Activated T-cell treated with anti-CD3 and anti-CD28 coated beads, Interleukin-2, amount 50 U/mL, for 4 hours (primary cell): ENCODE data around the gene STRAP. TPM values are rescaled to one million over a fixed set of nuclear protein-coding genes. Genes with fewer than 3 reads are reported as not detected.
A peak's percentile ranks its signal among the peaks of the same experiment; 100 is the strongest.
"Not testable (repeated sequence)": the region's sequence is repeated elsewhere in the genome, so short reads cannot be mapped to it uniquely, and the experiment has no call there.

Experiments used
- ATAC-seq, 2 donors: fragments of 200-7000 bp; cut with Tn5 transposase; one replicate each; pipeline ENCODE4 v1.10.0; 2021
- DNase-seq: peaks from one replicate; pipeline ENCODE4 v3.0.0-alpha.2; 2020
- H3K27me3 Mint-ChIP-seq: one replicate; pipeline ENCODE4 v1.8.0; 2021; ENCODE audit warnings: low read depth, mixed read lengths
- H3K36me3 Mint-ChIP-seq: one replicate; pipeline ENCODE4 v1.8.0; 2022; ENCODE audit warnings: mixed read lengths; ENCODE audit not compliant: insufficient read depth
- H3K4me1 Mint-ChIP-seq: one replicate; pipeline ENCODE4 v1.8.0; 2021; ENCODE audit warnings: low read depth, mixed read lengths
- H3K4me3 Mint-ChIP-seq: one replicate; pipeline ENCODE4 v1.8.0; 2021; ENCODE audit warnings: mild to moderate bottlenecking, moderate library complexity, mixed read lengths
- H3K9me3 Mint-ChIP-seq: one replicate; pipeline ENCODE4 v1.8.0; 2021; ENCODE audit warnings: mixed read lengths
- total RNA-seq, 3 donors: library from RNA; stranded (reverse); gene quantifications; one replicate each; pipeline ENCODE4 v1.2.1, GENCODE V29; 2021

The STRAP gene
- total RNA-seq, 3 donors from 2014 or later: 209 to 233 (median 217) TPM

GRCh38 chr12:15856097-15856982 is 25.8 kb upstream of the STRAP start:
- ATAC-seq (no peak), DNase-seq (peak; percentile 28)
- Mint-ChIP-seq H3K9me3 (no peaks in the 10 kb centered on the region), H3K27me3 (peaks cover 14% of the 10 kb centered on the region), H3K36me3 (no peaks in the 10 kb centered on the region), H3K4me1 (no peaks in the 10 kb centered on the region), H3K4me3 (no peak overlapping the region)

- H3K9me3 Mint-ChIP-seq: no peaks in the 10 kb centered on the region
- peaks cover 14% of the 10 kb centered on the region for H3K27me3 Mint-ChIP-seq
- H3K4me1 Mint-ChIP-seq: no peaks in the 10 kb centered on the region
- H3K36me3 Mint-ChIP-seq: no peaks in the 10 kb centered on the region
- no peak for ATAC-seq
- no peak for DNase-seq
- H3K4me3 Mint-ChIP-seq: no peak overlapping the region
Observed at GRCh38 chr12:15858353-15858752, 23.8 kb upstream of the STRAP start.

GRCh38 chr12:15859116-15859515 is 23.1 kb upstream of the STRAP start:
- Mint-ChIP-seq H3K4me3 (no peak overlapping the region), H3K36me3 (no peaks in the 10 kb centered on the region), H3K27me3 (peaks cover 20% of the 10 kb centered on the region), H3K9me3 (no peaks in the 10 kb centered on the region), H3K4me1 (peaks cover 6% of the 10 kb centered on the region)
- DNase-seq (no peak), ATAC-seq (no peak)

GRCh38 chr12:15861404-15861803 is 20.8 kb upstream of the STRAP start:
- Mint-ChIP-seq H3K27me3 (peaks cover 20% of the 10 kb centered on the region), H3K36me3 (no peaks in the 10 kb centered on the region), H3K4me3 (no peak overlapping the region), H3K4me1 (peaks cover 6% of the 10 kb centered on the region), H3K9me3 (no peaks in the 10 kb centered on the region)
- ATAC-seq (no peak), DNase-seq (no peak)

- Mint-ChIP-seq H3K4me1 (peaks cover 6% of the 10 kb centered on the region), H3K4me3 (no peak overlapping the region), H3K27me3 (peaks cover 24% of the 10 kb centered on the region), H3K9me3 (peaks cover 3% of the 10 kb centered on the region), H3K36me3 (no peaks in the 10 kb centered on the region)
- DNase-seq (no peak), ATAC-seq (no peak)
Observed at GRCh38 chr12:15862840-15863239, 19.3 kb upstream of the STRAP start.

GRCh38 chr12:15863372-15863771 is 18.8 kb upstream of the STRAP start:
- ATAC-seq: no peak
- Mint-ChIP-seq H3K4me1 (peaks cover 6% of the 10 kb centered on the region), H3K9me3 (peaks cover 4% of the 10 kb centered on the region), H3K36me3 (no peaks in the 10 kb centered on the region), H3K27me3 (peaks cover 25% of the 10 kb centered on the region), H3K4me3 (no peak overlapping the region)
- DNase-seq: no peak

- Mint-ChIP-seq H3K36me3 (no peaks in the 10 kb centered on the region), H3K4me3 (peak overlapping the region; percentile 7), H3K4me1 (peaks cover 6% of the 10 kb centered on the region), H3K27me3 (peaks cover 22% of the 10 kb centered on the region), H3K9me3 (peaks cover 4% of the 10 kb centered on the region)
- DNase-seq (no peak), ATAC-seq (no peak)
Observed at GRCh38 chr12:15863984-15864383, 18.2 kb upstream of the STRAP start.

GRCh38 chr12:15868186-15868585 is 14.0 kb upstream of the STRAP start:
- no peak for ATAC-seq
- Mint-ChIP-seq H3K4me3 (no peak overlapping the region), H3K9me3 (peaks cover 13% of the 10 kb centered on the region), H3K36me3 (peaks cover 2% of the 10 kb centered on the region), H3K4me1 (peaks cover 6% of the 10 kb centered on the region), H3K27me3 (peaks cover 11% of the 10 kb centered on the region)
- DNase-seq: no peak

GRCh38 chr12:15873556-15873955 is 8.6 kb upstream of the STRAP start:
- ATAC-seq: no peak
- peaks cover 10% of the 10 kb centered on the region for H3K27me3 Mint-ChIP-seq
- H3K4me3 Mint-ChIP-seq: no peak overlapping the region
- DNase-seq: no peak
- peaks cover 2% of the 10 kb centered on the region for H3K36me3 Mint-ChIP-seq
- peaks cover 8% of the 10 kb centered on the region for H3K9me3 Mint-ChIP-seq
- peaks cover 3% of the 10 kb centered on the region for H3K4me1 Mint-ChIP-seq

- H3K4me1 Mint-ChIP-seq, ATAC-seq, H3K36me3 Mint-ChIP-seq, H3K9me3 Mint-ChIP-seq, DNase-seq, H3K27me3 Mint-ChIP-seq, H3K4me3 Mint-ChIP-seq: not testable (repeated sequence)
Observed at GRCh38 chr12:15874556-15875145, 7.5 kb upstream of the STRAP start.

GRCh38 chr12:15875863-15876262 is 6.3 kb upstream of the STRAP start:
- Mint-ChIP-seq H3K36me3 (no peaks in the 10 kb centered on the region), H3K4me3 (no peak overlapping the region), H3K9me3 (no peaks in the 10 kb centered on the region), H3K27me3 (peaks cover 10% of the 10 kb centered on the region), H3K4me1 (peaks cover 5% of the 10 kb centered on the region)
- ATAC-seq (no peak), DNase-seq (no peak)

GRCh38 chr12:15879413-15879812 is 2.8 kb upstream of the STRAP start:
- H3K27me3 Mint-ChIP-seq: peaks cover 3% of the 10 kb centered on the region
- ATAC-seq (no peak), DNase-seq (no peak)
- peaks cover 25% of the 10 kb centered on the region for H3K4me1 Mint-ChIP-seq
- no peaks in the 10 kb centered on the region for H3K9me3 Mint-ChIP-seq
- H3K4me3 Mint-ChIP-seq: no peak overlapping the region
- H3K36me3 Mint-ChIP-seq: peaks cover 11% of the 10 kb centered on the region

- Mint-ChIP-seq H3K4me1 (peaks cover 31% of the 10 kb centered on the region), H3K4me3 (peak overlapping the region; percentile 26), H3K36me3 (peaks cover 20% of the 10 kb centered on the region), H3K27me3 (no peaks in the 10 kb centered on the region), H3K9me3 (no peaks in the 10 kb centered on the region)
- DNase-seq (no peak), ATAC-seq (no peak)
Observed at GRCh38 chr12:15880721-15881120, 1.5 kb upstream of the STRAP start.

- Mint-ChIP-seq H3K9me3 (no peaks in the 10 kb centered on the region), H3K4me3 (peak overlapping the region; percentile 99), H3K4me1 (peaks cover 59% of the 10 kb centered on the region), H3K27me3 (no peaks in the 10 kb centered on the region), H3K36me3 (peaks cover 38% of the 10 kb centered on the region)
- no peak for DNase-seq
- no peak for ATAC-seq
Observed at GRCh38 chr12:15883536-15883935, 1.3 kb downstream of the STRAP start.
